ENCODE measurements around the gene HBQ1. TPM values are rescaled to one million over a fixed set of nuclear protein-coding genes. Genes with fewer than 3 reads are reported as not detected.
"Not testable (repeated sequence)": the region's sequence is repeated elsewhere in the genome, so short reads cannot be mapped to it uniquely, and the experiment has no call there.

Gene HBQ1
- total and polyA plus RNA-seq, 2 donors, result 0.30 to 1.9 TPM

DNA sequence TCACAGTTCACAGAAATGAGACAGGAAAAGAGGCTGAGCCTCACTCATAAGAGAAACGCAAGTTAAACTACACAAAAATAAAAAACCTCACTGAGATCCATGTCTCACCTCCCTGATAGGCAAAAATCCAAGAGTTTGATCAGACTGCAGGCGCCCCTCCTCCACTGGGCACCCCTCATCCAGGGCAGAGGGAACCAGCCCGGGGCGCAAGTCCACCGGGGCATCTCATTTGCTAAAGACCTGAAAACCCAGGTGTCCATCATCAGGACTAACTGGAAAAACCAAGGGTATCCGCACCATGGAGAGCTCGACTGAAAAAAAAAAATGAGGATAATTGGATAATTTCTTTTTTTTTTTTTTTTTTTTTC lies 25.2 kb upstream of the HBQ1 start:
- no peak for DNase-seq (ENCODE audit: low read depth in 6 of 9, low spot score in 9 of 9)
- 68% methylated on average over 7 of the region's 7 CpGs for WGBS
- peak overlapping the region in 1 of 2 donors; percentile 51 for H3K4me3 ChIP-seq (ENCODE audit: low read length in 2 of 2)

GRCh38 chr16:159136-159849 lies 21.0 kb upstream of the HBQ1 start:
- DNase-seq (ENCODE audit: low read depth in 6 of 9, low spot score in 9 of 9), result no peak
- H3K9me3 ChIP-seq (ENCODE audit: control insufficient read depth in 2 of 2, insufficient read depth in 1 of 2, low read length in 1 of 2), result no peaks in the 10 kb centered on the region
- peaks cover 30 to 74% of the 10 kb centered on the region in 2 donors for H3K27me3 ChIP-seq (ENCODE audit: control insufficient read depth in 2 of 2, insufficient read depth in 1 of 2, low read length in 1 of 2)
- H3K27ac ChIP-seq (ENCODE audit: low read depth in 1 of 2, low read length in 1 of 2), result no peak overlapping the region
- no peak overlapping the region for H3K4me3 ChIP-seq (ENCODE audit: low read length in 2 of 2)
- no peaks in the 10 kb centered on the region for H3K36me3 ChIP-seq (ENCODE audit: control insufficient read depth in 2 of 2, insufficient read depth in 2 of 2, low read length in 1 of 2)
- 71% methylated on average over 6 of the region's 6 CpGs for WGBS
- H3K4me1 ChIP-seq (ENCODE audit: control insufficient read depth in 2 of 2, insufficient read depth in 2 of 2, low read length in 2 of 2), result peaks cover 0 to 8% of the 10 kb centered on the region in 2 donors

More for the DNA sequence above, 25.2 kb upstream of the HBQ1 start:
- H3K36me3 ChIP-seq (ENCODE audit: control insufficient read depth in 2 of 2, insufficient read depth in 2 of 2, low read length in 1 of 2), result no peaks in the 10 kb centered on the region
- H3K27ac ChIP-seq (ENCODE audit: low read depth in 1 of 2, low read length in 1 of 2), result no peak overlapping the region
- peaks cover 24 to 69% of the 10 kb centered on the region in 2 donors for H3K27me3 ChIP-seq (ENCODE audit: control insufficient read depth in 2 of 2, insufficient read depth in 1 of 2, low read length in 1 of 2)
- H3K9me3 ChIP-seq (ENCODE audit: control insufficient read depth in 2 of 2, insufficient read depth in 1 of 2, low read length in 1 of 2), result no peaks in the 10 kb centered on the region
- peaks cover 0 to 10% of the 10 kb centered on the region in 2 donors for H3K4me1 ChIP-seq (ENCODE audit: control insufficient read depth in 2 of 2, insufficient read depth in 2 of 2, low read length in 2 of 2)

DNA sequence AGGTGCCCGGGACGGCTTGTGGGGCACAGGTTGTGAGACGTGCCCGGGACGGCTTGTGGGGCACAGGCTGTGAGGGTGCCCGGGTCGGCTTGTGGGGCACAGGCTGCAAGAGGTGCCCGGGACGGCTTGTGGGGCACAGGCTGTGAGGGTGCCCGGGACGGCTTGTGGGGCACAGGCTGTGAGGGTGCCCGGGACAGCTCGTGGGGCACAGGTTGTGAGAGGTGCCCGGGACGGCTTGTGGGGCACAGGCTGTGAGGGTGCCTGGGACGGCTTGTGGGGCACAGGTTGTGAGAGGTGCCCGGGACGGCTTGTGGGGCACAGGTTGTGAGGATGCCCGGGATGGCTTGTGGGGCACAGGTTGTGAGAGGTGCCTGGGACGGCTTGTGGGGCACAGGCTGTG lies 20.0 kb upstream of the HBQ1 start:
- H3K27ac ChIP-seq (ENCODE audit: low read depth in 1 of 2, low read length in 1 of 2); H3K4me3 ChIP-seq (ENCODE audit: low read length in 2 of 2); H3K4me1 ChIP-seq (ENCODE audit: control insufficient read depth in 2 of 2, insufficient read depth in 2 of 2, low read length in 2 of 2); H3K9me3 ChIP-seq (ENCODE audit: control insufficient read depth in 2 of 2, insufficient read depth in 1 of 2, low read length in 1 of 2); H3K36me3 ChIP-seq (ENCODE audit: control insufficient read depth in 2 of 2, insufficient read depth in 2 of 2, low read length in 1 of 2); DNase-seq (ENCODE audit: low read depth in 6 of 9, low spot score in 9 of 9): not testable (repeated sequence)
- WGBS, result 77% methylated on average over 20 of the region's 20 CpGs
- peaks cover 24 to 69% of the 10 kb centered on the region in 2 donors for H3K27me3 ChIP-seq (ENCODE audit: control insufficient read depth in 2 of 2, insufficient read depth in 1 of 2, low read length in 1 of 2)

GRCh38 chr16:160691-161190 lies 19.5 kb upstream of the HBQ1 start:
- H3K36me3 ChIP-seq (ENCODE audit: control insufficient read depth in 2 of 2, insufficient read depth in 2 of 2, low read length in 1 of 2), result no peaks in the 10 kb centered on the region
- no peak overlapping the region for H3K4me3 ChIP-seq (ENCODE audit: low read length in 2 of 2)
- H3K9me3 ChIP-seq (ENCODE audit: control insufficient read depth in 2 of 2, insufficient read depth in 1 of 2, low read length in 1 of 2), result peaks cover 1 to 9% of the 10 kb centered on the region in 2 donors
- H3K27me3 ChIP-seq (ENCODE audit: control insufficient read depth in 2 of 2, insufficient read depth in 1 of 2, low read length in 1 of 2), result peaks cover 25 to 69% of the 10 kb centered on the region in 2 donors
- no peak for DNase-seq (ENCODE audit: low read depth in 6 of 9, low spot score in 9 of 9)
- H3K4me1 ChIP-seq (ENCODE audit: control insufficient read depth in 2 of 2, insufficient read depth in 2 of 2, low read length in 2 of 2), result peaks cover 0 to 8% of the 10 kb centered on the region in 2 donors
- no peak overlapping the region for H3K27ac ChIP-seq (ENCODE audit: low read depth in 1 of 2, low read length in 1 of 2)
- WGBS, result 83% methylated on average over 18 of the region's 18 CpGs

GRCh38 chr16:162271-162991 lies 17.8 kb upstream of the HBQ1 start:
- H3K9me3 ChIP-seq (ENCODE audit: control insufficient read depth in 2 of 2, insufficient read depth in 1 of 2, low read length in 1 of 2), result peaks cover 1 to 17% of the 10 kb centered on the region in 2 donors
- peaks cover 0 to 8% of the 10 kb centered on the region in 2 donors for H3K4me1 ChIP-seq (ENCODE audit: control insufficient read depth in 2 of 2, insufficient read depth in 2 of 2, low read length in 2 of 2)
- 95% methylated on average over 13 of the region's 13 CpGs for WGBS
- H3K4me3 ChIP-seq (ENCODE audit: low read length in 2 of 2), result no peak overlapping the region
- H3K36me3 ChIP-seq (ENCODE audit: control insufficient read depth in 2 of 2, insufficient read depth in 2 of 2, low read length in 1 of 2), result no peaks in the 10 kb centered on the region
- peaks cover 36 to 70% of the 10 kb centered on the region in 2 donors for H3K27me3 ChIP-seq (ENCODE audit: control insufficient read depth in 2 of 2, insufficient read depth in 1 of 2, low read length in 1 of 2)
- H3K27ac ChIP-seq (ENCODE audit: low read depth in 1 of 2, low read length in 1 of 2), result no peak overlapping the region
- no peak for DNase-seq (ENCODE audit: low read depth in 6 of 9, low spot score in 9 of 9)

DNA sequence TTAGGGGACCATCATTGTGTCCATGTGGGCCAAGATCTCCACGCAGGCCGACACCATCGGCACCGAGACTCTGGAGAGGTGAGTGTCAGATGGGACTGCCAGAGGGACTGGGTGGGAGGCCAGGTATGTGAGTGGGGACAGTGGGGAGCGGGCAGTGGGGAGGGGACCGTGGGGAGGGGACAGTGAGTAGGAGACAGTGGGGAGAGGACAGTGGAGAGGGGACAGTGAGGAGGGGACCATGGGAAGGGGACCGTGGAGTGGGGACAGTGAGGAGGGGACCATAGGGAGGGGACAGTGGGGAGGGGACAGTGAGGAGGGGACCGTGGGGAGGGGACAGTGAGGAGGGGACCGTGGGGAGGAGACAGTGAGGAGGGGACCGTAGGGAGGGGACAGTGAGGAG lies 17.1 kb upstream of the HBQ1 start:
- DNase-seq (ENCODE audit: low read depth in 6 of 9, low spot score in 9 of 9); H3K36me3 ChIP-seq (ENCODE audit: control insufficient read depth in 2 of 2, insufficient read depth in 2 of 2, low read length in 1 of 2); H3K4me3 ChIP-seq (ENCODE audit: low read length in 2 of 2); H3K4me1 ChIP-seq (ENCODE audit: control insufficient read depth in 2 of 2, insufficient read depth in 2 of 2, low read length in 2 of 2); H3K27ac ChIP-seq (ENCODE audit: low read depth in 1 of 2, low read length in 1 of 2): not testable (repeated sequence)
- H3K27me3 ChIP-seq (ENCODE audit: control insufficient read depth in 2 of 2, insufficient read depth in 1 of 2, low read length in 1 of 2), result peaks cover 41 to 72% of the 10 kb centered on the region in 2 donors
- peaks cover 1 to 17% of the 10 kb centered on the region in 2 donors for H3K9me3 ChIP-seq (ENCODE audit: control insufficient read depth in 2 of 2, insufficient read depth in 1 of 2, low read length in 1 of 2)
- 95% methylated on average over 10 of the region's 10 CpGs for WGBS

DNA sequence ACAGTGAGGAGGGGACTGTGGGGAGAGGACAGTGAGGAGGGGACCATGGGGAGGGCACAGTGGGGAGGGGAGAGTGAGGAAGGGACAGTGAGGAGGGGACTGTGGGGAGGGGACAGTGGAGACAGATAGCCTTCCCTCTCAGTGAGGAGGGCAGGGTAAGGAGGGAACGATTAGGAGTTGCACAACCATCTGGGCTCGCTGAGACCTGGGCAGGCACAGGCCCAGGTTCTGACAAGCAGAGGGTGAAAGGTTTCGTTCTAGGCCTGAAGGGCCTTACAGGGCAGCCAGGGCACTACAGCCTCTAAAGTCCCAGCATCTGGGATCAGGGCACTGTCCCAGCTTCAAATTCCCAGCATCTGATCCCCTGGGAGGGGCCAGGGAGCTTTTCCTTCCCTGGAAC lies 16.6 kb upstream of the HBQ1 start:
- H3K4me3 ChIP-seq (ENCODE audit: low read length in 2 of 2); H3K27ac ChIP-seq (ENCODE audit: low read depth in 1 of 2, low read length in 1 of 2); DNase-seq (ENCODE audit: low read depth in 6 of 9, low spot score in 9 of 9); H3K36me3 ChIP-seq (ENCODE audit: control insufficient read depth in 2 of 2, insufficient read depth in 2 of 2, low read length in 1 of 2); H3K4me1 ChIP-seq (ENCODE audit: control insufficient read depth in 2 of 2, insufficient read depth in 2 of 2, low read length in 2 of 2): not testable (repeated sequence)
- peaks cover 40 to 72% of the 10 kb centered on the region in 2 donors for H3K27me3 ChIP-seq (ENCODE audit: control insufficient read depth in 2 of 2, insufficient read depth in 1 of 2, low read length in 1 of 2)
- 71% methylated on average over 2 of the region's 3 CpGs for WGBS
- peaks cover 1 to 17% of the 10 kb centered on the region in 2 donors for H3K9me3 ChIP-seq (ENCODE audit: control insufficient read depth in 2 of 2, insufficient read depth in 1 of 2, low read length in 1 of 2)

GRCh38 chr16:164134-164823 lies 16.0 kb upstream of the HBQ1 start:
- not testable (repeated sequence) for H3K27ac ChIP-seq (ENCODE audit: low read depth in 1 of 2, low read length in 1 of 2); DNase-seq (ENCODE audit: low read depth in 6 of 9, low spot score in 9 of 9); H3K36me3 ChIP-seq (ENCODE audit: control insufficient read depth in 2 of 2, insufficient read depth in 2 of 2, low read length in 1 of 2); H3K4me1 ChIP-seq (ENCODE audit: control insufficient read depth in 2 of 2, insufficient read depth in 2 of 2, low read length in 2 of 2); H3K4me3 ChIP-seq (ENCODE audit: low read length in 2 of 2)
- H3K27me3 ChIP-seq (ENCODE audit: control insufficient read depth in 2 of 2, insufficient read depth in 1 of 2, low read length in 1 of 2), result peaks cover 44 to 75% of the 10 kb centered on the region in 2 donors
- WGBS, result 2% methylated on average over 18 of the region's 80 CpGs
- H3K9me3 ChIP-seq (ENCODE audit: control insufficient read depth in 2 of 2, insufficient read depth in 1 of 2, low read length in 1 of 2), result peaks cover 1 to 17% of the 10 kb centered on the region in 2 donors

Measured in thymus (tissue), 11 donors.